Mesodermal cell (in vitro differentiated cells): ENCODE measurements around the gene LPCAT3.

ENCODE experiments used
- H3K27ac ChIP-seq: 2 replicates; pipeline ENCODE4 v1.7.0; 2013; ENCODE audit warnings: mild to moderate bottlenecking, low read depth, low read length, moderate library complexity; ENCODE audit not compliant: severe bottlenecking
- H3K36me3 ChIP-seq: 2 replicates; pipeline ENCODE4 v1.7.1; 2013; ENCODE audit warnings: mild to moderate bottlenecking, low read length, moderate library complexity; ENCODE audit not compliant: control insufficient read depth, insufficient read depth
- H3K4me1 ChIP-seq: one replicate; pipeline ENCODE4 v1.7.1; 2013; ENCODE audit warnings: mild to moderate bottlenecking, low read length; ENCODE audit not compliant: insufficient read depth, control insufficient read depth, poor library complexity, severe bottlenecking
- H3K4me3 ChIP-seq: 2 replicates; pipeline ENCODE4 v1.7.0; 2013; ENCODE audit warnings: low read length, control low read depth, mild to moderate bottlenecking; ENCODE audit not compliant: insufficient read depth, poor library complexity, severe bottlenecking; ENCODE audit errors: extremely low read depth
- H3K9me3 ChIP-seq: 2 replicates; pipeline ENCODE4 v1.7.1; 2013; ENCODE audit warnings: mild to moderate bottlenecking, low read length, moderate library complexity; ENCODE audit not compliant: control insufficient read depth
- WGBS, 2 experiments: methylation state at CpG; one replicate each; pipeline ENCODE4 v1.1.5; 2013; ENCODE audit warnings: missing lambda C conversion rate in 2 of 2; ENCODE audit not compliant: insufficient coverage in 2 of 2; 5-methylcytosine and 5-hydroxymethylcytosine counted together

Gene LPCAT3

GRCh38 chr12:6978611-6979011 is 39.7 kb downstream of the LPCAT3 start:
- WGBS, 2 experiments, result 92 to 94% methylated on average over 2 of the region's 3 CpGs
- Histone ChIP-seq H3K9me3 (no peaks in the 10 kb centered on the region), H3K36me3 (peaks cover 95% of the 10 kb centered on the region), H3K4me1 (no peaks in the 10 kb centered on the region), H3K4me3 (no peak overlapping the region), H3K27ac (no peak overlapping the region)

DNA sequence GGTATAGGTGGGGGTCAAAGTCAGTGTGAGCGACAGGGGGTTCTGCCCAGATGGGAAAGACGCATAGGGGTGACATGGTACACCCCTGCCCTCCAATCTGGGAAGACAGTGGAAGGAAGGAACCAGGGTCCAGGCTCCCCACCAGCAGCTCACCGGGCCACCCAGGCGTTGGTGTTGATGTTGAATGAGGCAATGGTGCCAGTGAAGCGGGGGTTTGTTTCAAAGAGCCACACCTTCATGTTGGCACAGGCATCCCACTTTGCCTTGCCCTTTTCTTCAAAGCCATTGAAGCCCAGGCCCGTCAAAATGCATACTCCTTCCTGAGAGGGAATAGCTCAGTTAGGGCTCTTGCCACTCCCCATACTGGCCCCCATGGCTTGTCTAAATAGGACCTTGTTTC is 40.1 kb downstream of the LPCAT3 start:
- H3K27ac ChIP-seq, result no peak overlapping the region
- H3K4me3 ChIP-seq, result no peak overlapping the region
- 92 to 93% methylated on average over 3 to 4 of the region's 6 CpGs for WGBS, 2 experiments
- H3K9me3 ChIP-seq, result no peaks in the 10 kb centered on the region
- H3K4me1 ChIP-seq, result no peaks in the 10 kb centered on the region
- peaks cover 94% of the 10 kb centered on the region for H3K36me3 ChIP-seq

DNA sequence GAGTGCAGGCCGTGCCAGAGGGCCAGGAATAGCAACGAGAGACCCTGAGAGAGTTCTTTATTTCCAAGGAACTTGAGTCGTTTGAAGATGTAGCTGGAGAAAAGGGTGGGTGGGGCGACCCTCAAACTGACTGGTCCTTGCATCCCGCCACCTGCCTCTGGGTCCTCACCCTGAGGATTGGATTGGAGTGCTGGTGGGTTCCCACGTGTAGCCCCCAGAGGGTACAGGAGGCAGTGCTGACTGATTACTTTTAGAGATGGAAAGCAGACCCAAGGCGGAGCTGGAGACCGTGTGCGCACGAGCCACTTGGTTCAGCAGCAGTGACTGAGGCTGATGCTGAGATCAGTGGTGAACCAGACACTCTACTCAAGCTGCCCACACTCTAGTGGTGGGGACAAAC is 40.6 kb downstream of the LPCAT3 start:
- Histone ChIP-seq H3K9me3 (no peaks in the 10 kb centered on the region), H3K36me3 (peaks cover 92% of the 10 kb centered on the region), H3K4me3 (no peak overlapping the region), H3K27ac (no peak overlapping the region), H3K4me1 (no peaks in the 10 kb centered on the region)
- WGBS, 2 experiments, result 98% methylated on average over 9 of the region's 10 CpGs

DNA sequence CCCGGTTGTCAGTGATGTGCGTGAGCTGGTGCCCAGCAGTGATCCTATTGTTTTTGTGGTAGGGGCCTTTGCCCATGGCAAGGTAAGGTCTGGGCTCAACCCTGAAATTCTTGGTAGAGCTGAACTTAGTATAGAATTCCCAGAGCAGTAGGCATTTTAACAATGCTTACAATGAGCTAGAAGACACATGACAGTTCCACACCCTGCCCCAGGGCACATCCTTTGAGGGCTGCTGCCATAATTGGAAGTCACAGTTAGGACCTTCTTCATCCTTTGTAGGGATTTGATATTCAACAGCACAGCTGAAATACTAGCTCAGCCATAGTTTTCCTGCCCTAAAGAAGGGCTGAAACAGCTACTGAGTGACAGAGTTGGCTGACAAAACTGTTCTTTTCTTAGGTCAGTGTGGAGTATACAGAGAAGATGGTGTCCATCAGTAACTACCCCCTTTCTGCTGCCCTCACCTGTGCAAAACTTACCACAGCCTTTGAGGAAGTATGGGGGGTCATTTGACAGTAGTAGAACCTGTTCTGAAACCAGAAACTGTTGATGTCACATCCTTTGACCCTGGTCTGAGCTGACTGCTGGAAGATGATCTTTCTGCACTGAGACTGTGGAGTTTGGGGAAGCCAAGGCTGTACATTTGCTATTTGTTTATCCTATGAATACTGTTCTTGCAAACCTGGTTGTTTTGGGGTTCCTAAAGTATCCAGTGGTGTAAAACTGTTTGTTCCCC is 42.8 kb downstream of the LPCAT3 start:
- 100% methylated on average over 1 to 2 of the region's 2 CpGs for WGBS, 2 experiments
- H3K36me3 ChIP-seq, result peaks cover 80% of the 10 kb centered on the region
- H3K27ac ChIP-seq, result no peak overlapping the region
- H3K4me1 ChIP-seq, result peaks cover 4% of the 10 kb centered on the region
- no peaks in the 10 kb centered on the region for H3K9me3 ChIP-seq
- H3K4me3 ChIP-seq, result no peak overlapping the region

DNA sequence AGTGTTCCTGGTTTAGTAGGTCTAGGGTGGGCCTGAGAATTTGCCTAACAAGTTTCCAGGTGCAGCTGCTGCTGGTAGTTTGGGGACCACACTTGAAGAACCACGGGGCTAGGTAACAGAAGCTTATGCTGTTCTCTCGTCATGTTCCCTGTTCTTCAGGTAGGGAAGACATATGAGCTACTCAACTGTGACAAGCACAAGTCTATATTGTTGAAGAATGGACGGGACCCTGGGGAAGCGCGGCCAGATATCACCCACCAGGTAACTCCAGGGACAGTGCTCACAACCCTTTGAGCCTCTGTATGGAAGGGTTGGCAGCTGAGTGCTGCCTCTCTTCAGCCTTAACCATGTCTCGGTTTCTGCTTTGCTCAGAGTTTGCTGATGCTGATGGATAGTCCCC is 44.1 kb downstream of the LPCAT3 start:
- H3K4me3 ChIP-seq, result no peak overlapping the region
- WGBS, 2 experiments, result 86 to 98% methylated on average over 3 to 6 of the region's 6 CpGs
- H3K36me3 ChIP-seq, result peaks cover 71% of the 10 kb centered on the region
- no peaks in the 10 kb centered on the region for H3K9me3 ChIP-seq
- H3K27ac ChIP-seq, result no peak overlapping the region
- peaks cover 7% of the 10 kb centered on the region for H3K4me1 ChIP-seq

DNA sequence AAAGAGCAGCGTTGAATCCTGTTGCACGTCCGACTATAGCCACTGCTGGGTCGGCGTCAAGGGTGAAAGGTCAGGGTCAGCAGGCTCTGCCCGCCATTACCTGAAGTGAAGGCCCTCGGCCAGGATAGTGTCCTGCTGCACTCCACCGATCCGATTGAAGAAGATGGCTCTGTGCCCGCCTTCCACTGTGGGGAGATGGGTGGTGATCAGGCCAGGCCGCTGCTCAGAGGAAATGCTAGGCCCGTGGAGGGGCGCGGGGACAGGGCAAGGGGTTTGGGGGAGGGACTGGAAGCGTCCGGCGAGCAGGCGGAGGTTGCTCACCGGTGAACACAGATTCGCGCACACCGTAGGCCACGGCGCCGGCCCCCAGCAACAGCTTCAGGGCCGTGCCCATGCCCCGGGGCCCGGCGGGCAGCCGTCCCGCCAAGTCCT is 48.2 kb downstream of the LPCAT3 start:
- Histone ChIP-seq H3K4me1 (peaks cover 10% of the 10 kb centered on the region), H3K27ac (peak overlapping the region; percentile 77), H3K9me3 (no peaks in the 10 kb centered on the region), H3K4me3 (peak overlapping the region; percentile 78), H3K36me3 (peaks cover 71% of the 10 kb centered on the region)
- 0% methylated on average over 27 to 30 of the region's 31 CpGs for WGBS, 2 experiments

DNA sequence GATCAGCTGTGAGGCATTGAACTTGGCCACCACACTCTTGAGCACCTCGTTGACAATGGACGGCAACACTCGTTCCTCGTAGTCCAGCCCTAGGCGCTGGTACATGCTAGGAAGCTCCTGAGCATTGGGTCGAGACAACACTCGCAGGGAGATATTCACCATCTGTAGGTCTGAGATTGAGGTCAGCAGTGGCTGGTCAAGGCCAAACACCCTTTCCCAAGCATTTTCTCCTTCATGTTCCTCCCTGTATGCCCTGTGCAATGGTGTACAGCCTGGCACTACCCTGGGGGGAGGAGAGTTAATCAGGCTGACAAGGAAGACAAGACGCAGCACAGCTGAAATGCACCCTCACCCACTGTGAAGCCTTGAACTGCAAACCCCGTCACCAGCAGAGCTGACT is 49.9 kb downstream of the LPCAT3 start:
- WGBS, 2 experiments, result 92 to 97% methylated on average over 6 to 7 of the region's 9 CpGs
- Histone ChIP-seq H3K36me3 (peaks cover 64% of the 10 kb centered on the region), H3K9me3 (no peaks in the 10 kb centered on the region), H3K4me3 (no peak overlapping the region), H3K4me1 (peaks cover 12% of the 10 kb centered on the region), H3K27ac (no peak overlapping the region)

GRCh38 chr12:6967651-6968100 is 50.6 kb downstream of the LPCAT3 start:
- WGBS, 2 experiments, result 88 to 92% methylated on average over 4 to 8 of the region's 10 CpGs
- Histone ChIP-seq H3K36me3 (peaks cover 59% of the 10 kb centered on the region), H3K4me3 (no peak overlapping the region), H3K9me3 (no peaks in the 10 kb centered on the region), H3K4me1 (peaks cover 14% of the 10 kb centered on the region), H3K27ac (no peak overlapping the region)

DNA sequence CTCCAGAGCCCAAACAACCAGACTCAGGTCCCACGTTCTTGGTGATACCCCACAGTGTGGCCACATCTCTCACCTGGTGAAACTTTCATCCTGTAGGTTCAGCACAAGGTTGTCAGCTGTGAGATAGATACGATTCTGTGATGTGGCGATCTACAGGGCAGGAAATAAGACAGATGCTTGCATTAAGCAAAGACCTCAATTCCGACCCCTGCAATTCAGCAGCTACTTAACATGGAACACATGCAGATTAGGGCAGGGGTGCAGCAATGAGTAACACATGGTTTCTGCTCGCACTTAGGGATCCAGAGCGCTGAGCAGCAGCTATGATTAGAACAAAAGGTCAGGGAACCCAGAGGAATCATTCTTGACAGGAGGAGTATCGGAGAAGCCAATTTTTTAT is 51.9 kb downstream of the LPCAT3 start:
- H3K36me3 ChIP-seq, result peaks cover 51% of the 10 kb centered on the region
- H3K9me3 ChIP-seq, result no peaks in the 10 kb centered on the region
- no peak overlapping the region for H3K27ac ChIP-seq
- peaks cover 19% of the 10 kb centered on the region for H3K4me1 ChIP-seq
- WGBS, 2 experiments, result 95 to 97% methylated on average over 7 of the region's 7 CpGs
- H3K4me3 ChIP-seq, result no peak overlapping the region

DNA sequence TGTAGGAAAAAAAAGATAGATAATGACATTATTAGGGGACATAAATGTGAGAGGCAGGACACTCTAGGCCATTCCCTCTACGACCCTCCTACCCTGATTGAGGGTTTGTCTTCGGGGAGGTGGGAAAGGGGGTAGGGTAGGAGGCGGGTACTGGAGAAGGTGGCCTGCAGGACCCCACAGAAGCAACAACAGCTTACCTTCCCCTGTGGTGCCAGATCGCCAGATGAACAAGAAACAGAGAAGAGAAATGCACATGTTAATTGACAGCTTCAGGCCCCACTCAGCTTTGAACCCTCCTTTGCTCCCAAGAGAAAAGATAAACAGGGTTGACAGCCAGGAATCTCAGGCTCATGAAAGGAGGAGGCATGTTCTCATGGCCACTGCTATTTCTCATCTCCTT is 52.6 kb downstream of the LPCAT3 start:
- Histone ChIP-seq H3K36me3 (peaks cover 51% of the 10 kb centered on the region), H3K9me3 (no peaks in the 10 kb centered on the region), H3K4me3 (no peak overlapping the region), H3K4me1 (peaks cover 20% of the 10 kb centered on the region), H3K27ac (no peak overlapping the region)
- 90% methylated on average over 2 of the region's 4 CpGs; no CpG with 5 or more reads in 1 of the 2 experiments for WGBS, 2 experiments

GRCh38 chr12:6965026-6965661 is 53.1 kb downstream of the LPCAT3 start:
- Histone ChIP-seq H3K9me3 (no peaks in the 10 kb centered on the region), H3K4me3 (no peak overlapping the region), H3K4me1 (peaks cover 20% of the 10 kb centered on the region), H3K27ac (no peak overlapping the region), H3K36me3 (peaks cover 51% of the 10 kb centered on the region)
- WGBS, 2 experiments, result 42% methylated on average over 11 of the region's 12 CpGs
